PC-3 (cell line): ENCODE results near the gene PWP1. TPM values are rescaled to one million over a fixed set of nuclear protein-coding genes. Genes with fewer than 3 reads are reported as not detected.

Experiments used
- ATAC-seq: fragments of 200-7000 bp; cut with Tn5 transposase; 2 replicates; pipeline ENCODE4 v1.9.1; 2020; ENCODE audit warnings: mild to moderate bottlenecking, moderate library complexity
- BruUV-seq: library from RNA; stranded (reverse); fragments of 400-500 nt; replicated peaks from 2 replicates; lab custom pipeline; 2021; lab: Mats Ljungman, UMichigan
- CTCF ChIA-PET: fragments of 300-600 bp; sonication (Branson Sonifier 250); formaldehyde crosslinking; loops from one replicate; lab custom pipeline; 2022; ENCODE audit warnings: antibody characterized with exemption; lab: Charles Lee
- POLR2A ChIA-PET: fragments of 300-600 bp; sonication (Branson Sonifier 250); formaldehyde crosslinking; loops from one replicate; lab custom pipeline; 2022; ENCODE audit warnings: antibody characterized with exemption; ENCODE audit not compliant: unreplicated experiment; lab: Charles Lee
- DNase-seq: peaks from one replicate; pipeline ENCODE4 v3.0.0-alpha.2; 2015
- H2AFZ ChIP-seq: fragments of 300-600 bp; sonication (generic); 2 replicates; pipeline ENCODE4 v1.6.0; 2016; ENCODE audit warnings: antibody characterized with exemption, low read length
- H3F3A ChIP-seq: fragments of 300-600 bp; sonication (generic); one replicate; pipeline ENCODE4 v1.6.0; 2017; ENCODE audit warnings: antibody characterized with exemption, low read length, control low read depth, mild to moderate bottlenecking; ENCODE audit not compliant: unreplicated experiment
- H3K27ac ChIP-seq: fragments of 300-600 bp; sonication (generic); 2 replicates; pipeline ENCODE4 v1.5.1; 2016; ENCODE audit warnings: mild to moderate bottlenecking, low read length
- H3K27me3 ChIP-seq: fragments of 300-600 bp; sonication (generic); 2 replicates; pipeline ENCODE4 v1.6.1; 2016; ENCODE audit warnings: low read length, mixed read lengths
- H3K36me3 ChIP-seq: fragments of 300-600 bp; sonication (generic); 2 replicates; pipeline ENCODE4 v1.6.1; 2016; ENCODE audit warnings: low read depth, mixed run types, low read length, mixed read lengths
- H3K4me1 ChIP-seq: fragments of 300-600 bp; sonication (generic); 2 replicates; pipeline ENCODE4 v1.5.1; 2016; ENCODE audit warnings: low read length; ENCODE audit not compliant: insufficient read depth
- H3K4me2 ChIP-seq: fragments of 300-600 bp; sonication (generic); 2 replicates; pipeline ENCODE4 v1.6.0; 2016; ENCODE audit warnings: low read length
- H3K4me3 ChIP-seq: fragments of 300-600 bp; sonication (generic); 2 replicates; pipeline ENCODE4 v1.5.1; 2016; ENCODE audit warnings: mild to moderate bottlenecking, low read length, mixed read lengths
- H3K79me2 ChIP-seq: fragments of 300-600 bp; sonication (generic); 2 replicates; pipeline ENCODE4 v1.6.1; 2017; ENCODE audit warnings: low read length, mixed read lengths
- H3K9ac ChIP-seq: fragments of 300-600 bp; sonication (generic); 2 replicates; pipeline ENCODE4 v1.6.0; 2016; ENCODE audit warnings: mild to moderate bottlenecking, low read length
- H3K9me2 ChIP-seq: fragments of 300-600 bp; sonication (generic); replicated peaks from 2 replicates; pipeline ENCODE4 v1.6.1; 2016; ENCODE audit warnings: mixed run types, low read length, mixed read lengths
- H3K9me3 ChIP-seq: fragments of 300-600 bp; sonication (generic); 2 replicates; pipeline ENCODE4 v1.6.1; 2016; ENCODE audit warnings: low read length, mixed read lengths
- H4K20me1 ChIP-seq: fragments of 300-600 bp; sonication (generic); 2 replicates; pipeline ENCODE4 v1.6.1; 2016; ENCODE audit warnings: low read length, mixed read lengths
- EZH2 ChIP-seq: fragments of 300-600 bp; sonication (generic); IDR thresholded peaks from one replicate; pipeline ENCODE4 v1.6.1; 2017; ENCODE audit warnings: antibody characterized with exemption, mild to moderate bottlenecking, low read length; ENCODE audit not compliant: unreplicated experiment
- EZH2phosphoT487 ChIP-seq: fragments of 300-600 bp; sonication (generic); IDR thresholded peaks from 2 replicates; pipeline ENCODE4 v1.6.1; 2018; ENCODE audit warnings: mild to moderate bottlenecking, antibody characterized with exemption, low read length, borderline replicate concordance
- intact Hi-C: fragments of 100-400 bp; cut with micrococcal nuclease; formaldehyde crosslinking; loops from 2 replicates; pipeline ENCODE4 v1.9.0; 2023
- total RNA-seq: library from RNA; depleted of rRNA; stranded (reverse); fragments of >200 nt; gene quantifications from 2 replicates; pipeline ENCODE4 v1.2.3, GENCODE V29; 2014
- TF ChIP-seq, protein P1 (sequence below): fragments of 300-600 bp; sonication (generic); conservative IDR thresholded peaks from 2 replicates; pipeline ENCODE4 v1.5.1; 2017; ENCODE audit warnings: antibody characterized with exemption, low read depth, mild to moderate bottlenecking, low read length

The PWP1 gene
- total RNA-seq, 1 experiment from 2014 or later: 85.8 TPM

DNA sequence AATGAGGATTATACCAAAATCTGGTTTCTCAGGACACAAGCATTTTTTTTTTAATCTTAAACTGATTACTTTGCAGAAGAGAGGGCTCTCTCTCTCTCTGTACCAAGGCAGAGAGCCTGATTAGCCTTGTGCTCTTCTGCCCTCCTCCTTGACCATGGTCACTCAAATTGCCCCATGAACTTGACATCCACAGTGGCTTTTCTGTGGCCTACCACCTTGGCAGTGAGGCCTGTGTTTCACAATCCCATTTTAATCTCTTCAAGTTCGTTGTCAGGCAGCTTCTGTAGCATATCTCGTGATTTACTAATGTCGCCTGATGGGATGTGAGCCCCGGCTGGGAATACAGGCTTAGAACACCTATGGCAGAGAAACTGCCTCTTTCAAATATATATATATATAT lies 30.7 kb upstream of the PWP1 start:
- intact Hi-C loops: no loop called here
- no peak overlapping the region for H3K9ac ChIP-seq
- ATAC-seq: no peak
- no peaks in the 10 kb centered on the region for H3K9me3 ChIP-seq
- no peaks in the 10 kb centered on the region for H4K20me1 ChIP-seq
- H3K27ac ChIP-seq: no peak overlapping the region
- no peaks in the 10 kb centered on the region for H3K27me3 ChIP-seq
- peaks cover 3% of the 10 kb centered on the region for H3K4me1 ChIP-seq
- H3K4me3 ChIP-seq: no peak overlapping the region
- H3K79me2 ChIP-seq: no peaks in the 10 kb centered on the region
- no peak for DNase-seq
- no peaks in the 10 kb centered on the region for H3K36me3 ChIP-seq
- H3F3A ChIP-seq: no peaks in the 10 kb centered on the region
- BruUV-seq: no TSS peak
- CTCF ChIA-PET: no interaction called here
- POLR2A ChIA-PET: no interaction called here
- TF ChIP-seq, protein P1, sequence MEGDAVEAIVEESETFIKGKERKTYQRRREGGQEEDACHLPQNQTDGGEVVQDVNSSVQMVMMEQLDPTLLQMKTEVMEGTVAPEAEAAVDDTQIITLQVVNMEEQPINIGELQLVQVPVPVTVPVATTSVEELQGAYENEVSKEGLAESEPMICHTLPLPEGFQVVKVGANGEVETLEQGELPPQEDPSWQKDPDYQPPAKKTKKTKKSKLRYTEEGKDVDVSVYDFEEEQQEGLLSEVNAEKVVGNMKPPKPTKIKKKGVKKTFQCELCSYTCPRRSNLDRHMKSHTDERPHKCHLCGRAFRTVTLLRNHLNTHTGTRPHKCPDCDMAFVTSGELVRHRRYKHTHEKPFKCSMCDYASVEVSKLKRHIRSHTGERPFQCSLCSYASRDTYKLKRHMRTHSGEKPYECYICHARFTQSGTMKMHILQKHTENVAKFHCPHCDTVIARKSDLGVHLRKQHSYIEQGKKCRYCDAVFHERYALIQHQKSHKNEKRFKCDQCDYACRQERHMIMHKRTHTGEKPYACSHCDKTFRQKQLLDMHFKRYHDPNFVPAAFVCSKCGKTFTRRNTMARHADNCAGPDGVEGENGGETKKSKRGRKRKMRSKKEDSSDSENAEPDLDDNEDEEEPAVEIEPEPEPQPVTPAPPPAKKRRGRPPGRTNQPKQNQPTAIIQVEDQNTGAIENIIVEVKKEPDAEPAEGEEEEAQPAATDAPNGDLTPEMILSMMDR: no peak
- TF ChIP-seq EZH2phosphoT487 (no peak), EZH2 (no peak)
- no peaks in the 10 kb centered on the region for H3K9me2 ChIP-seq
- no peak overlapping the region for H2AFZ ChIP-seq
- H3K4me2 ChIP-seq: no peak overlapping the region

- H3K36me3 ChIP-seq: no peaks in the 10 kb centered on the region
- H4K20me1 ChIP-seq: no peaks in the 10 kb centered on the region
- H2AFZ ChIP-seq: no peak overlapping the region
- H3K27ac ChIP-seq: no peak overlapping the region
- no peaks in the 10 kb centered on the region for H3F3A ChIP-seq
- no TSS peak for BruUV-seq
- H3K79me2 ChIP-seq: no peaks in the 10 kb centered on the region
- POLR2A ChIA-PET: no interaction called here
- no peak overlapping the region for H3K4me2 ChIP-seq
- no peak overlapping the region for H3K4me3 ChIP-seq
- H3K9me3 ChIP-seq: no peaks in the 10 kb centered on the region
- no peak for ATAC-seq
- CTCF ChIA-PET: no interaction called here
- TF ChIP-seq, protein P1: no peak
- TF ChIP-seq EZH2 (no peak), EZH2phosphoT487 (no peak)
- no peaks in the 10 kb centered on the region for H3K27me3 ChIP-seq
- no peak for DNase-seq
- no peaks in the 10 kb centered on the region for H3K9me2 ChIP-seq
- H3K4me1 ChIP-seq: peaks cover 9% of the 10 kb centered on the region
- intact Hi-C loops: no loop called here
- H3K9ac ChIP-seq: no peak overlapping the region
Observed at GRCh38 chr12:107655281-107656065, 30.1 kb upstream of the PWP1 start.

DNA sequence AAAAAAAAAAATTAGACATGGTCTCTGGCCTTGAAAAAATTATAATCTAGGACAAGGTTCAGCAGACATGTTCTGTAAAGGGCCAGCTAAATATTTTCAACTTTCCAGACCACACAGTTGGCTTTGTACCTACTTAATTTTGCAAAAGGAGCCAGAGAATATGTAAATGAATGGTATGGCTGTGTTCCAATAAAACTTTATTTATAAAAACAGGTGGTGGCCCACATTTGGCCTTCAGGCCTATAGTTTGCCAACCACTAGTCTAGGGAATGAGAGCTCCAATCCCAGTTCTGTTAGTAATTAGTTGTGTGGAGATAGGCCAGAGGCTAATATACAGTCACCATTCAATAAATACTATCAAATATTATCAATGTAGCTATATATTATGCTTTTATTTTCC lies 29.3 kb upstream of the PWP1 start:
- no peaks in the 10 kb centered on the region for H3K9me2 ChIP-seq
- H3K9me3 ChIP-seq: no peaks in the 10 kb centered on the region
- intact Hi-C loops: no loop called here
- CTCF ChIA-PET: no interaction called here
- no TSS peak for BruUV-seq
- peaks cover 12% of the 10 kb centered on the region for H3K4me1 ChIP-seq
- DNase-seq: no peak
- no peak overlapping the region for H3K4me3 ChIP-seq
- ATAC-seq: no peak
- H2AFZ ChIP-seq: no peak overlapping the region
- no peaks in the 10 kb centered on the region for H3F3A ChIP-seq
- TF ChIP-seq, protein P1: no peak
- TF ChIP-seq EZH2phosphoT487: no peak
- no peak for TF ChIP-seq EZH2
- H3K36me3 ChIP-seq: no peaks in the 10 kb centered on the region
- no peaks in the 10 kb centered on the region for H3K79me2 ChIP-seq
- no peak overlapping the region for H3K9ac ChIP-seq
- no peaks in the 10 kb centered on the region for H3K27me3 ChIP-seq
- POLR2A ChIA-PET: no interaction called here
- no peaks in the 10 kb centered on the region for H4K20me1 ChIP-seq
- H3K4me2 ChIP-seq: no peak overlapping the region
- H3K27ac ChIP-seq: no peak overlapping the region
